ENCODE data around the gene PAX1. TPM values are rescaled to one million over a fixed set of nuclear protein-coding genes. Genes with fewer than 3 reads are reported as not detected.

The PAX1 gene
- total and polyA plus RNA-seq, 2 of the 13 experiments (the other 11 are each of a cell fraction or from before 2014, with no cell fraction given), result not detected

DNA sequence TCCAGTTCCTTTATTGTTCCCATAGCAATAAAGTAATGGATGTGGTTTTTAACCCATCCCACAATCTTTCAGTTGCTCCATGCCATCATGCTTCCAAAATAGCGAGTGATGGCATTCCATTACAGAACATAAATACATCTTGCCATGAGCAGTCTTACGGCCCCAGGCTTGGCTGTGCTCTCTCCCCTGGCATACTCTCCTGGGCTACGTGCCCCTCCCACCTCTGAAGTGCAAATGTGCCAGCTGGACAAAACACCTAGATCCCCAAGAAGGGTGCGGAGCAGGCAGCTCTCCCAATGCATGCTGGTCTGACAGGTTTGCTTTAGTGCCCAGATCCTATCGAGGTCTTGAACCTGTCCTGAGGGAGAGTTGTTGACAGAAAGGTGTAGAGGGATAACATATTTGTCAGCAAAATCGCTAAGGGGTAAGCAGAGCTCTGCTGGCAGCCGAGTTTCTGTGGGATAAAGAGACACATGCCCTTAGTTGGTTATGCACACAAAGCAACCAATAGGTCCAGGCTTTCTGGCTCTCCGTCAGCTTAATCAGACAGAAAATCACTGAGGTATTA lies 43.9 kb upstream of the PAX1 start:
- intact Hi-C loops (cut with micrococcal nuclease; ENCODE audit: unreplicated experiment), result no loop called here
- Histone ChIP-seq H3K9ac (ENCODE audit: insufficient read depth, low read depth, low read length) (no peak overlapping the region), H4K20me1 (ENCODE audit: insufficient read depth, low read length) (no peaks in the 10 kb centered on the region), H3K4me1 (ENCODE audit: insufficient read depth, low read length) (no peaks in the 10 kb centered on the region), H2AFZ (ENCODE audit: low read length) (no peak overlapping the region), H3K36me3 (replicated peaks in 1 of 2; ENCODE audit: control insufficient read depth in 1 of 2, insufficient read depth in 2 of 2, low read length in 2 of 2) (no peaks in the 10 kb centered on the region), H3K27me3 (ENCODE audit: control insufficient read depth in 1 of 2, insufficient read depth in 2 of 2, low read length in 2 of 2) (peaks cover 0 to 7% of the 10 kb centered on the region in 2 experiments; a peak in 1 of 5 replicates), H3K27ac (ENCODE audit: extremely low read length, insufficient read depth, low read length) (no peak overlapping the region), H3K9me3 (ENCODE audit: low read length) (no peaks in the 10 kb centered on the region), H3K4me2 (ENCODE audit: low read depth, low read length) (no peak overlapping the region), H3K79me2 (ENCODE audit: insufficient read depth, low read length) (no peaks in the 10 kb centered on the region), H3K4me3 (replicated peaks in 1 of 3; ENCODE audit: insufficient read depth in 1 of 3, low read depth in 2 of 3, low read length in 3 of 3) (no peak overlapping the region)
- no peak for DNase-seq (ENCODE audit: low spot score)
- FAIRE-seq, result no peak
- 15% methylated on average over 8 of the region's 8 CpGs for WGBS (ENCODE audit: low lambda C conversion rate)
- ChIA-PET CTCF (ENCODE audit: low intra/inter-chr PET ratio, low total read pairs) (no interaction called here), POLR2A (no interaction called here)
- ATAC-seq, result no peak
- in situ Hi-C loops (cut with HindIII; ENCODE audit: extremely low pct_ligation_motif_present, low pct_unique_long_range_greater_than_20kb), result no loop called here
- TF ChIP-seq FOSL1 (CRISPR knock-in tag; IDR thresholded peaks at IDR 0.05; ENCODE audit: borderline replicate concordance) (no peak), MAFK (conservative IDR thresholded peaks at IDR 0.05 in 1 of 2, IDR thresholded peaks at IDR 0.05 in 1 of 2; ENCODE audit: low read length in 2 of 2) (peak in 1 of 2 experiments; percentile 34; a peak in 2 of 4 replicates), ZNF784 (CRISPR knock-in tag; IDR thresholded peaks at IDR 0.05; ENCODE audit: borderline replicate concordance) (no peak)
- no TSS peak for BruUV-seq (replicated peaks)

- intact Hi-C loops (cut with micrococcal nuclease; ENCODE audit: unreplicated experiment), result no loop called here
- no TSS peak for BruUV-seq (replicated peaks)
- TF ChIP-seq KAT7 (CRISPR knock-in tag; IDR thresholded peaks at IDR 0.05; ENCODE audit: borderline replicate concordance), result no peak
- TF ChIP-seq, protein P1, sequence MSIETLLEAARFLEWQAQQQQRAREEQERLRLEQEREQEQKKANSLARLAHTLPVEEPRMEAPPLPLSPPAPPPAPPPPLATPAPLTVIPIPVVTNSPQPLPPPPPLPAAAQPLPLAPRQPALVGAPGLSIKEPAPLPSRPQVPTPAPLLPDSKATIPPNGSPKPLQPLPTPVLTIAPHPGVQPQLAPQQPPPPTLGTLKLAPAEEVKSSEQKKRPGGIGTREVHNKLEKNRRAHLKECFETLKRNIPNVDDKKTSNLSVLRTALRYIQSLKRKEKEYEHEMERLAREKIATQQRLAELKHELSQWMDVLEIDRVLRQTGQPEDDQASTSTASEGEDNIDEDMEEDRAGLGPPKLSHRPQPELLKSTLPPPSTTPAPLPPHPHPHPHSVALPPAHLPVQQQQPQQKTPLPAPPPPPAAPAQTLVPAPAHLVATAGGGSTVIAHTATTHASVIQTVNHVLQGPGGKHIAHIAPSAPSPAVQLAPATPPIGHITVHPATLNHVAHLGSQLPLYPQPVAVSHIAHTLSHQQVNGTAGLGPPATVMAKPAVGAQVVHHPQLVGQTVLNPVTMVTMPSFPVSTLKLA (IDR thresholded peaks at IDR 0.05), result peak; percentile 97
- CTCF ChIA-PET (ENCODE audit: low intra/inter-chr PET ratio, low total read pairs), result no interaction called here
- no peak overlapping the region for H3K27ac ChIP-seq (ENCODE audit: extremely low read length, insufficient read depth, low read length)
- H3K79me2 ChIP-seq (ENCODE audit: insufficient read depth, low read length), result no peaks in the 10 kb centered on the region
- DNase-seq (ENCODE audit: low spot score) (no peak), ATAC-seq (no peak), FAIRE-seq (no peak)
- no peaks in the 10 kb centered on the region for H3K36me3 ChIP-seq (replicated peaks in 1 of 2; ENCODE audit: control insufficient read depth in 1 of 2, insufficient read depth in 2 of 2, low read length in 2 of 2)
- H3K9ac ChIP-seq (ENCODE audit: insufficient read depth, low read depth, low read length), result no peak overlapping the region
- H3K4me3 ChIP-seq (replicated peaks in 1 of 3; ENCODE audit: insufficient read depth in 1 of 3, low read depth in 2 of 3, low read length in 3 of 3), result no peak overlapping the region
- H3K4me2 ChIP-seq (ENCODE audit: low read depth, low read length), result no peak overlapping the region
- 26% methylated on average over 2 of the region's 2 CpGs for WGBS (ENCODE audit: low lambda C conversion rate)
- H2AFZ ChIP-seq (ENCODE audit: low read length), result no peak overlapping the region
- in situ Hi-C loops (cut with HindIII; ENCODE audit: extremely low pct_ligation_motif_present, low pct_unique_long_range_greater_than_20kb), result no loop called here
- POLR2A ChIA-PET, result no interaction called here
- H3K9me3 ChIP-seq (ENCODE audit: low read length), result no peaks in the 10 kb centered on the region
- H3K4me1 ChIP-seq (ENCODE audit: insufficient read depth, low read length), result no peaks in the 10 kb centered on the region
- no peaks in the 10 kb centered on the region for H4K20me1 ChIP-seq (ENCODE audit: insufficient read depth, low read length)
- H3K27me3 ChIP-seq (ENCODE audit: control insufficient read depth in 1 of 2, insufficient read depth in 2 of 2, low read length in 2 of 2), result 0 out of 5 replicates have a peak, but pooled peaks cover 0 to 6% of the 10 kb centered on the region in 2 experiments
Observed at GRCh38 chr20:21663465-21663864, 42.0 kb upstream of the PAX1 start.

Data from HepG2 (cell line).